ENCODE data around the gene GNB1L.

The GNB1L gene

GRCh38 chr22:19854778-19855503 lies at the start of gene GNB1L, which contains the start of gene RTL10:
GNB1L (minus strand) TSS chr22:19854874; CDS start chr22:19821355, 33,519 bp downstream.
RTL10 (minus strand) TSS chr22:19854874; CDS start chr22:19852261, 2,613 bp downstream.
- DNase-seq: peak; percentile 99

GRCh38 chr22:19904174-19904856 lies 49.6 kb upstream of the GNB1L start:
- DNase-seq: no peak

GRCh38 chr22:19903513-19903912 lies 48.8 kb upstream of the GNB1L start:
- DNase-seq: no peak

- peak; percentile 60 for DNase-seq
Observed at GRCh38 chr22:19903031-19903430, 48.4 kb upstream of the GNB1L start.

GRCh38 chr22:19902245-19902715 lies 47.6 kb upstream of the GNB1L start:
- DNase-seq: peak; percentile 98

GRCh38 chr22:19901577-19902244 lies 47.0 kb upstream of the GNB1L start:
- no peak for DNase-seq

GRCh38 chr22:19900707-19901436 lies 46.2 kb upstream of the GNB1L start:
- DNase-seq: no peak

GRCh38 chr22:19898831-19899567 lies 44.3 kb upstream of the GNB1L start:
- no peak for DNase-seq

GRCh38 chr22:19898145-19898544 lies 43.5 kb upstream of the GNB1L start:
- DNase-seq: no peak

GRCh38 chr22:19897726-19898125 lies 43.1 kb upstream of the GNB1L start:
- no peak for DNase-seq

GRCh38 chr22:19896665-19897355 lies 42.1 kb upstream of the GNB1L start:
- peak; percentile 47 for DNase-seq

GRCh38 chr22:19895160-19895849 lies 40.6 kb upstream of the GNB1L start:
- no peak for DNase-seq

GRCh38 chr22:19893363-19893762 lies 38.7 kb upstream of the GNB1L start:
- no peak for DNase-seq

- no peak for DNase-seq
Observed at GRCh38 chr22:19892925-19893324, 38.3 kb upstream of the GNB1L start.

- DNase-seq: peak; percentile 94
Observed at GRCh38 chr22:19892257-19892879, 37.7 kb upstream of the GNB1L start.

- peak; percentile 99 for DNase-seq
Observed at GRCh38 chr22:19891317-19892256, 36.9 kb upstream of the GNB1L start.

- peak; percentile 62 for DNase-seq
Observed at GRCh38 chr22:19890502-19891316, 36.0 kb upstream of the GNB1L start.

GRCh38 chr22:19889951-19890350 lies 35.3 kb upstream of the GNB1L start:
- DNase-seq: peak; percentile 52
